Measurements from ENCODE around the gene PHETA1. TPM values are rescaled to one million over a fixed set of nuclear protein-coding genes. Genes with fewer than 3 reads are reported as not detected.

Gene PHETA1
- total and polyA plus RNA-seq, 2 of the 13 experiments (the other 11 are each of a cell fraction or from before 2014, with no cell fraction given): 11.3 to 20.8 TPM

- TF ChIP-seq, protein P1, sequence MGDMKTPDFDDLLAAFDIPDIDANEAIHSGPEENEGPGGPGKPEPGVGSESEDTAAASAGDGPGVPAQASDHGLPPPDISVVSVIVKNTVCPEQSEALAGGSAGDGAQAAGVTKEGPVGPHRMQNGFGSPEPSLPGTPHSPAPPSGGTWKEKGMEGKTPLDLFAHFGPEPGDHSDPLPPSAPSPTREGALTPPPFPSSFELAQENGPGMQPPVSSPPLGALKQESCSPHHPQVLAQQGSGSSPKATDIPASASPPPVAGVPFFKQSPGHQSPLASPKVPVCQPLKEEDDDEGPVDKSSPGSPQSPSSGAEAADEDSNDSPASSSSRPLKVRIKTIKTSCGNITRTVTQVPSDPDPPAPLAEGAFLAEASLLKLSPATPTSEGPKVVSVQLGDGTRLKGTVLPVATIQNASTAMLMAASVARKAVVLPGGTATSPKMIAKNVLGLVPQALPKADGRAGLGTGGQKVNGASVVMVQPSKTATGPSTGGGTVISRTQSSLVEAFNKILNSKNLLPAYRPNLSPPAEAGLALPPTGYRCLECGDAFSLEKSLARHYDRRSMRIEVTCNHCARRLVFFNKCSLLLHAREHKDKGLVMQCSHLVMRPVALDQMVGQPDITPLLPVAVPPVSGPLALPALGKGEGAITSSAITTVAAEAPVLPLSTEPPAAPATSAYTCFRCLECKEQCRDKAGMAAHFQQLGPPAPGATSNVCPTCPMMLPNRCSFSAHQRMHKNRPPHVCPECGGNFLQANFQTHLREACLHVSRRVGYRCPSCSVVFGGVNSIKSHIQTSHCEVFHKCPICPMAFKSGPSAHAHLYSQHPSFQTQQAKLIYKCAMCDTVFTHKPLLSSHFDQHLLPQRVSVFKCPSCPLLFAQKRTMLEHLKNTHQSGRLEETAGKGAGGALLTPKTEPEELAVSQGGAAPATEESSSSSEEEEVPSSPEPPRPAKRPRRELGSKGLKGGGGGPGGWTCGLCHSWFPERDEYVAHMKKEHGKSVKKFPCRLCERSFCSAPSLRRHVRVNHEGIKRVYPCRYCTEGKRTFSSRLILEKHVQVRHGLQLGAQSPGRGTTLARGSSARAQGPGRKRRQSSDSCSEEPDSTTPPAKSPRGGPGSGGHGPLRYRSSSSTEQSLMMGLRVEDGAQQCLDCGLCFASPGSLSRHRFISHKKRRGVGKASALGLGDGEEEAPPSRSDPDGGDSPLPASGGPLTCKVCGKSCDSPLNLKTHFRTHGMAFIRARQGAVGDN (CRISPR knock-in tag; IDR thresholded peaks at IDR 0.05): peak; percentile 30; the same call in 1 of the 2 replicates
- TF ChIP-seq, protein P2, sequence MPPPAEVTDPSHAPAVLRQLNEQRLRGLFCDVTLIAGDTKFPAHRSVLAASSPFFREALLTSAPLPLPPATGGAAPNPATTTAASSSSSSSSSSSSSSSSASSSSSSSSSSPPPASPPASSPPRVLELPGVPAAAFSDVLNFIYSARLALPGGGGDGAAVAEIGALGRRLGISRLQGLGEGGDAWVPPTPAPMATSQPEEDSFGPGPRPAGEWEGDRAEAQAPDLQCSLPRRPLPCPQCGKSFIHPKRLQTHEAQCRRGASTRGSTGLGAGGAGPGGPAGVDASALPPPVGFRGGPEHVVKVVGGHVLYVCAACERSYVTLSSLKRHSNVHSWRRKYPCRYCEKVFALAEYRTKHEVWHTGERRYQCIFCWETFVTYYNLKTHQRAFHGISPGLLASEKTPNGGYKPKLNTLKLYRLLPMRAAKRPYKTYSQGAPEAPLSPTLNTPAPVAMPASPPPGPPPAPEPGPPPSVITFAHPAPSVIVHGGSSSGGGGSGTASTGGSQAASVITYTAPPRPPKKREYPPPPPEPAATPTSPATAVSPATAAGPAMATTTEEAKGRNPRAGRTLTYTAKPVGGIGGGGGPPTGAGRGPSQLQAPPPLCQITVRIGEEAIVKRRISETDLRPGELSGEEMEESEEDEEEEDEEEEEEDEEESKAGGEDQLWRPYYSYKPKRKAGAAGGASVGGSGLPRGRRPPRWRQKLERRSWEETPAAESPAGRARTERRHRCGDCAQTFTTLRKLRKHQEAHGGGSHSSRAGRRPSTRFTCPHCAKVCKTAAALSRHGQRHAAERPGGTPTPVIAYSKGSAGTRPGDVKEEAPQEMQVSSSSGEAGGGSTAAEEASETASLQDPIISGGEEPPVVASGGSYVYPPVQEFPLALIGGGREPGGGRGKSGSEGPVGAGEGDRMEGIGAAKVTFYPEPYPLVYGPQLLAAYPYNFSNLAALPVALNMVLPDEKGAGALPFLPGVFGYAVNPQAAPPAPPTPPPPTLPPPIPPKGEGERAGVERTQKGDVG (CRISPR knock-in tag; IDR thresholded peaks at IDR 0.05; ENCODE audit: borderline replicate concordance): no peak
- TF ChIP-seq, protein P3, sequence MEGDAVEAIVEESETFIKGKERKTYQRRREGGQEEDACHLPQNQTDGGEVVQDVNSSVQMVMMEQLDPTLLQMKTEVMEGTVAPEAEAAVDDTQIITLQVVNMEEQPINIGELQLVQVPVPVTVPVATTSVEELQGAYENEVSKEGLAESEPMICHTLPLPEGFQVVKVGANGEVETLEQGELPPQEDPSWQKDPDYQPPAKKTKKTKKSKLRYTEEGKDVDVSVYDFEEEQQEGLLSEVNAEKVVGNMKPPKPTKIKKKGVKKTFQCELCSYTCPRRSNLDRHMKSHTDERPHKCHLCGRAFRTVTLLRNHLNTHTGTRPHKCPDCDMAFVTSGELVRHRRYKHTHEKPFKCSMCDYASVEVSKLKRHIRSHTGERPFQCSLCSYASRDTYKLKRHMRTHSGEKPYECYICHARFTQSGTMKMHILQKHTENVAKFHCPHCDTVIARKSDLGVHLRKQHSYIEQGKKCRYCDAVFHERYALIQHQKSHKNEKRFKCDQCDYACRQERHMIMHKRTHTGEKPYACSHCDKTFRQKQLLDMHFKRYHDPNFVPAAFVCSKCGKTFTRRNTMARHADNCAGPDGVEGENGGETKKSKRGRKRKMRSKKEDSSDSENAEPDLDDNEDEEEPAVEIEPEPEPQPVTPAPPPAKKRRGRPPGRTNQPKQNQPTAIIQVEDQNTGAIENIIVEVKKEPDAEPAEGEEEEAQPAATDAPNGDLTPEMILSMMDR (CRISPR knock-in tag; IDR thresholded peaks at IDR 0.05): peak; percentile 91
- TF ChIP-seq SIX4 (CRISPR knock-in tag; IDR thresholded peaks at IDR 0.05): no peak
- TF ChIP-seq ZNF629 (CRISPR knock-in tag; conservative IDR thresholded peaks at IDR 0.05): no peak
- TF ChIP-seq ZSCAN25 (CRISPR knock-in tag; IDR thresholded peaks at IDR 0.05): peak; percentile 91
- no peak for TF ChIP-seq ZNF354B (CRISPR knock-in tag; IDR thresholded peaks at IDR 0.05)
- peak; percentile 85 for TF ChIP-seq STAG1 (CRISPR knock-in tag; IDR thresholded peaks at IDR 0.05)
- 0 out of 2 replicates have a peak, but pooled peaks have one; percentile 20 for TF ChIP-seq KDM5B (CRISPR knock-in tag; IDR thresholded peaks at IDR 0.05; ENCODE audit: borderline replicate concordance)
- TF ChIP-seq ERF (CRISPR knock-in tag; IDR thresholded peaks at IDR 0.05): no peak
- no peak for TF ChIP-seq ZNF660 (CRISPR knock-in tag; IDR thresholded peaks at IDR 0.05; ENCODE audit: borderline replicate concordance, low read depth)
Observed at GRCh38 chr12:111313833-111314259, 55.0 kb downstream of the PHETA1 start (continued).
